K562 (cell line): ENCODE results near the gene TUT4. TPM values are rescaled to one million over a fixed set of nuclear protein-coding genes. Genes with fewer than 3 reads are reported as not detected.

Source experiments
- ATAC-seq: fragments of 200-7000 bp; cut with Tn5 transposase; 3 replicates; pipeline ENCODE4 v1.9.1; 2020; ENCODE audit warnings: moderate library complexity
- BruUV-seq: library from RNA; stranded (reverse); fragments of 400-500 nt; replicated peaks from 2 replicates; lab custom pipeline; 2021; lab: Mats Ljungman, UMichigan
- CTCF ChIA-PET: fragments of 300-600 bp; formaldehyde crosslinking; extraction: SDS; loops from one replicate; lab custom pipeline; 2021; ENCODE audit warnings: low intra/inter-chr PET ratio; lab: Yijun Ruan, JAX
- POLR2A ChIA-PET: fragments of 300-600, 350-650 bp; sonication (Branson Sonifier 250); formaldehyde crosslinking; extraction: SDS; loops from one replicate; lab custom pipeline; 2021; ENCODE audit warnings: antibody characterized with exemption, inconsistent platforms; lab: Yijun Ruan, JAX
- DNase-seq, 4 experiments: peaks; one replicate each; pipeline versions ENCODE4 v3.0.0 to v3.0.0-alpha.2; 2011 to 2018; ENCODE audit warnings: low spot score in 3 of 4, mixed read lengths in 3 of 4; ENCODE audit errors: extremely low read depth in 1 of 4
- FAIRE-seq: peaks from 2 replicates; lab custom pipeline; 2011; peaks lifted over from hg19 to GRCh38; lab: Jason Lieb, UNC
- H2AFZ ChIP-seq: 2 replicates; pipeline ENCODE4 v1.6.0; 2011; ENCODE audit warnings: low read depth, low read length, control low read depth, inconsistent platforms
- H3K27ac ChIP-seq: fragments of 200-600 bp; 3 replicates; pipeline ENCODE4 v1.8.0; 2011; ENCODE audit warnings: low read depth, mild to moderate bottlenecking, control low read depth, inconsistent platforms, low read length, moderate library complexity, mixed read lengths; ENCODE audit errors: extremely low read depth
- H3K27me3 ChIP-seq, 2 experiments: fragments of 300-600 bp in 1 of 2; 2 replicates in 1 of 2; 3 replicates in 1 of 2; pipeline versions ENCODE4 v1.6.0 to v1.8.0; 2011; ENCODE audit warnings: inconsistent platforms in 2 of 2, low read length in 2 of 2, mild to moderate bottlenecking in 1 of 2, mixed read lengths in 1 of 2, moderate library complexity in 1 of 2; ENCODE audit not compliant: control insufficient read depth in 2 of 2, insufficient read depth in 2 of 2
- H3K36me3 ChIP-seq: fragments of 300-600 bp; 3 replicates; pipeline ENCODE4 v1.8.0; 2011; ENCODE audit warnings: mild to moderate bottlenecking, low read length, inconsistent platforms; ENCODE audit not compliant: control insufficient read depth, insufficient read depth
- H3K4me1 ChIP-seq, 2 experiments: fragments of 200-600 bp in 1 of 2; replicated peaks in 1 of 2; 2 replicates in 1 of 2; 3 replicates in 1 of 2; pipeline versions ENCODE4 v1.5.1 to v1.8.0; 2011; ENCODE audit warnings: inconsistent platforms in 2 of 2, low read length in 2 of 2, mild to moderate bottlenecking in 1 of 2, mixed read lengths in 1 of 2, moderate library complexity in 1 of 2; ENCODE audit not compliant: control insufficient read depth in 2 of 2, insufficient read depth in 2 of 2
- H3K4me2 ChIP-seq: 2 replicates; pipeline ENCODE4 v1.6.1; 2011; ENCODE audit warnings: low read length, control low read depth, inconsistent platforms, mixed read lengths; ENCODE audit not compliant: insufficient read depth
- H3K4me3 ChIP-seq: fragments of 200-600 bp; sonication (generic), shearing (Covaris generic); 2 replicates; pipeline ENCODE4 v1.5.1; 2016; ENCODE audit warnings: control low read depth, inconsistent platforms
- H3K79me2 ChIP-seq: fragments of 200-600 bp; 3 replicates; pipeline ENCODE4 v1.8.0; 2011; ENCODE audit warnings: low read length, inconsistent platforms; ENCODE audit not compliant: control insufficient read depth, insufficient read depth
- H3K9ac ChIP-seq, 2 experiments: 2 replicates each; pipeline versions ENCODE4 v1.6.0 to v1.6.1; 2011; ENCODE audit warnings: low read depth in 2 of 2, low read length in 2 of 2, control low read depth in 1 of 2, inconsistent platforms in 1 of 2, mild to moderate bottlenecking in 1 of 2, mixed read lengths in 1 of 2; ENCODE audit not compliant: insufficient read depth in 1 of 2
- H3K9me1 ChIP-seq: one replicate; pipeline ENCODE4 v1.6.0; 2011; ENCODE audit warnings: inconsistent platforms, mild to moderate bottlenecking, low read length, moderate library complexity; ENCODE audit not compliant: control insufficient read depth, insufficient read depth
- H3K9me3 ChIP-seq: replicated peaks from 2 replicates; pipeline ENCODE4 v1.5.1; 2011; ENCODE audit warnings: low read depth, low read length, inconsistent platforms; ENCODE audit not compliant: control insufficient read depth, insufficient read depth
- H4K20me1 ChIP-seq: replicated peaks from 2 replicates; pipeline ENCODE4 v1.6.1; 2011; ENCODE audit warnings: low read length, inconsistent platforms, mixed read lengths; ENCODE audit not compliant: control insufficient read depth, insufficient read depth
- ARHGAP35 ChIP-seq: fragments of 450-650 bp; IDR thresholded peaks from 2 replicates; pipeline ENCODE4 v1.6.1; 2018; ENCODE audit not compliant: partially characterized antibody
- BCOR ChIP-seq: fragments of 450-650 bp; IDR thresholded peaks from 2 replicates; pipeline ENCODE4 v1.6.1; 2016
- CAMTA2 ChIP-seq: fragments of 250-450 bp; sonication (Bioruptor Pico); conservative IDR thresholded peaks from 2 replicates; pipeline ENCODE4 v1.5.1; 2022
- CBX5 ChIP-seq: IDR thresholded peaks from 2 replicates; pipeline ENCODE4 v1.6.1; 2014; ENCODE audit warnings: low read depth, borderline replicate concordance
- CREB5 ChIP-seq: fragments of 250-450 bp; sonication (Bioruptor Pico); IDR thresholded peaks from 2 replicates; pipeline ENCODE4 v1.5.0; 2020; ENCODE audit warnings: mild to moderate bottlenecking
- FOXK2 ChIP-seq, 2 experiments: fragments of 450-650 bp; IDR thresholded peaks in 1 of 2; conservative IDR thresholded peaks in 1 of 2; 2 replicates each; pipeline ENCODE4 v1.6.1; 2016; ENCODE audit warnings: low read depth in 2 of 2, mild to moderate bottlenecking in 1 of 2
- GABPB1 ChIP-seq: sonication (generic); formaldehyde crosslinking; IDR thresholded peaks from 2 replicates; pipeline ENCODE4 v1.8.0; 2022; ENCODE audit warnings: mild to moderate bottlenecking, missing genetic modification reagents
- GATAD2B ChIP-seq: fragments of 450-650 bp; IDR thresholded peaks from 2 replicates; pipeline ENCODE4 v1.6.1; 2017; ENCODE audit warnings: mild to moderate bottlenecking, borderline replicate concordance
- KLF6 ChIP-seq: fragments of 250-450 bp; sonication (Bioruptor Pico); IDR thresholded peaks from 2 replicates; pipeline ENCODE4 v1.4.0; 2020; ENCODE audit warnings: mild to moderate bottlenecking, moderate library complexity, borderline replicate concordance
- NR2C1 ChIP-seq, 2 experiments: fragments of 450-650 bp; IDR thresholded peaks; 2 replicates each; pipeline ENCODE4 v1.6.1; 2017; ENCODE audit warnings: mild to moderate bottlenecking in 2 of 2, antibody characterized with exemption in 1 of 2, inconsistent platforms in 1 of 2, missing compliant biosample characterization in 1 of 2, missing genetic modification characterization in 1 of 2
- RFX1 ChIP-seq: fragments of 450-650 bp; IDR thresholded peaks from 2 replicates; pipeline ENCODE4 v1.6.1; 2016; ENCODE audit warnings: mild to moderate bottlenecking, moderate library complexity
- SMARCE1 ChIP-seq: fragments of 450-650 bp; IDR thresholded peaks from 2 replicates; pipeline ENCODE4 v1.7.1; 2016; ENCODE audit warnings: mild to moderate bottlenecking
- THAP12 ChIP-seq: fragments of 250-450 bp; sonication (Bioruptor Pico); IDR thresholded peaks from 2 replicates; pipeline ENCODE4 v1.9.0; 2021; ENCODE audit warnings: mild to moderate bottlenecking, inconsistent platforms
- ZEB2 ChIP-seq: fragments of 450-650 bp; IDR thresholded peaks from 2 replicates; pipeline ENCODE4 v1.6.1; 2016
- ZNF24 ChIP-seq: fragments of 450-650 bp; IDR thresholded peaks from 2 replicates; pipeline ENCODE4 v1.6.1; 2016
- WGBS: fragments of 100-300 bp; shearing (Covaris generic); methylation state at CpG from one replicate; pipeline ENCODE4 v1.1.6; 2016; ENCODE audit warnings: low coverage, mixed read lengths; ENCODE audit not compliant: insufficient coverage; ENCODE audit errors: missing lambda C conversion rate; 5-methylcytosine and 5-hydroxymethylcytosine counted together
- in situ Hi-C: fragments of 300-500 bp; cut with MboI; formaldehyde crosslinking; loops from 4 replicates; pipeline ENCODE4 v1.15.0; 2018; ENCODE audit warnings: inconsistent platforms, mixed read lengths
- intact Hi-C: fragments of 100-400 bp; cut with micrococcal nuclease; formaldehyde crosslinking; loops from 2 replicates; pipeline ENCODE4 v1.14.2; 2022
- polyA plus RNA-seq, 8 experiments: library from polyadenylated mRNA; depleted of rRNA in 4 of 8; stranded (reverse) in 5 of 8; unstranded in 3 of 8; fragments of >200 nt; fragmentation: Nextera tagmentation in 2 of 8; fragmentation: Illumina TruSeq in 1 of 8; extraction: Ambion mirVana in 2 of 8; extraction: Trizol in 1 of 8; gene quantifications; 2 replicates each; pipeline versions ENCODE4 v1.2.1 to v1.2.3, GENCODE V29; 2011 to 2014; ENCODE audit warnings: inconsistent platforms in 1 of 8, missing spikeins in 1 of 8
- total RNA-seq, 7 experiments: library from RNA; depleted of rRNA in 6 of 7; stranded (reverse); fragments of >200 nt in 6 of 7; fragmentation: Illumina TruSeq in 2 of 7; extraction: Trizol in 2 of 7; gene quantifications; 2 replicates each; pipeline versions ENCODE4 v1.2.1 to v1.2.3, GENCODE V29; 2011 to 2021; ENCODE audit warnings: low replicate concordance in 1 of 7
- TF ChIP-seq, protein P1 (sequence below): fragments of 200-400 bp; formaldehyde crosslinking; IDR thresholded peaks from 2 replicates; pipeline ENCODE4 v1.6.1; 2017; ENCODE audit warnings: mild to moderate bottlenecking, low read depth, low read length, moderate library complexity
- TF ChIP-seq, protein P2 (sequence below), 2 experiments: fragments of 250-450 bp in 1 of 2; fragments of 450-650 bp in 1 of 2; sonication (Bioruptor Pico) in 1 of 2; IDR thresholded peaks; 2 replicates each; pipeline versions ENCODE4 v1.6.1 to v1.8.0; 2016 to 2021; ENCODE audit warnings: mild to moderate bottlenecking in 2 of 2, moderate library complexity in 2 of 2, missing compliant biosample characterization in 1 of 2, missing genetic modification characterization in 1 of 2

Gene TUT4
- total and polyA plus RNA-seq, 9 of the 15 experiments (the other 6 are each of a cell fraction or from before 2014, with no cell fraction given): 15.8 to 53.5 (median 36.7) TPM

DNA sequence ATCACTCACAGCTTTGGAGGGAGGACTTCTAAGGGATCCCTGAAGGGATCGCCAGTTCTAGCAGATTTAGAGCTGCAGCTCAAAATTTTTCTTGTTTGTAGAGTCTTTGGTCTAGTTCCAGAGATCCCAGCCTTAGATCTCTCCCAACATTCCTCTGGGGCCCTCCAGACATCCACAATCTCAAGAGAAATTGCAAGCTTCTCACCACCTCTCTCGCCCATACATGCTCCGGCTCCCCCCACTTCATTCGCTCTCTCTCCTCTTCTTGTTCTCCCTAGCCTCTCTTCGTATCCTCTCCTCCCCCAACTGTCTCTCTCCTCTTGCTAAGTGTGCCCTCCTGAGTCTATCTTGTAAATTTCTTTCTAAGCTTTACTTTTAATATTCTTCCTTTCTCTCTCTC lies 15.1 kb upstream of the TUT4 start:
- peak; percentile 81 for ATAC-seq
- in situ Hi-C loops: no loop called here
- 21% methylated on average over 5 of the region's 5 CpGs for WGBS
- H3K9me1 ChIP-seq: no peaks in the 10 kb centered on the region
- no peaks in the 10 kb centered on the region for H3K9me3 ChIP-seq
- FAIRE-seq: no peak
- intact Hi-C loops: loop anchor here (5.0 kb wide), 1 partner anchor 166 kb away; the partner anchor contains the start of genes ORC1 and PRPF38A
- H3K79me2 ChIP-seq: no peaks in the 10 kb centered on the region
- DNase-seq: peak in 3 of 4 experiments; percentile 23 to 55 (median 50)
- no peaks in the 10 kb centered on the region for H4K20me1 ChIP-seq
- H3K27me3 ChIP-seq: no peaks in the 10 kb centered on the region
- H3K36me3 ChIP-seq: no peaks in the 10 kb centered on the region
- H3K27ac ChIP-seq: no peak overlapping the region
- peak overlapping the region; percentile 87 for H2AFZ ChIP-seq
- no TSS peak for BruUV-seq
- H3K4me2 ChIP-seq: peak overlapping the region; percentile 61
- H3K4me3 ChIP-seq: no peak overlapping the region
- CTCF ChIA-PET: interaction anchor here (0.6 to 1.1 kb wide), 2 partner anchors 15 to 163 kb away, joined by 3 to 5 read pairs; no protein-coding TSS in a partner anchor
- H3K9ac ChIP-seq: peak overlapping the region; percentile 33 to 82; a peak in 2 of 4 replicates
- POLR2A ChIA-PET: interaction anchor here (0.6 to 3.4 kb wide), 8 partner anchors 10 to 196 kb away, joined by 3 to 15 read pairs (median 4); partner anchors contain the start of gene TUT4
- H3K4me1 ChIP-seq: peaks cover 10 to 13% of the 10 kb centered on the region in 2 experiments; a peak in 3 of 5 replicates
- TF ChIP-seq GATAD2B (no peak), FOXK2 (conservative IDR thresholded peaks at IDR 0.05 in 1 of 2, IDR thresholded peaks at IDR 0.05 in 1 of 2; ENCODE audit: low read depth in 2 of 2) (no peak), SMARCE1 (0 out of 2 replicates have a peak, but pooled peaks have one; percentile 59), CBX5 (no peak), CREB5 (no peak), BCOR (no peak), GABPB1 (CRISPR knock-in tag) (no peak), THAP12 (CRISPR knock-in tag) (no peak), KLF6 (CRISPR knock-in tag) (no peak), ZEB2 (no peak), NR2C1 (IDR thresholded peaks at IDR 0.05) (no peak), NR2C1 (tag; IDR thresholded peaks at IDR 0.05) (no peak), CAMTA2 (no peak), ZNF24 (no peak), ARHGAP35 (no peak), RFX1 (no peak)
- TF ChIP-seq, protein P1, sequence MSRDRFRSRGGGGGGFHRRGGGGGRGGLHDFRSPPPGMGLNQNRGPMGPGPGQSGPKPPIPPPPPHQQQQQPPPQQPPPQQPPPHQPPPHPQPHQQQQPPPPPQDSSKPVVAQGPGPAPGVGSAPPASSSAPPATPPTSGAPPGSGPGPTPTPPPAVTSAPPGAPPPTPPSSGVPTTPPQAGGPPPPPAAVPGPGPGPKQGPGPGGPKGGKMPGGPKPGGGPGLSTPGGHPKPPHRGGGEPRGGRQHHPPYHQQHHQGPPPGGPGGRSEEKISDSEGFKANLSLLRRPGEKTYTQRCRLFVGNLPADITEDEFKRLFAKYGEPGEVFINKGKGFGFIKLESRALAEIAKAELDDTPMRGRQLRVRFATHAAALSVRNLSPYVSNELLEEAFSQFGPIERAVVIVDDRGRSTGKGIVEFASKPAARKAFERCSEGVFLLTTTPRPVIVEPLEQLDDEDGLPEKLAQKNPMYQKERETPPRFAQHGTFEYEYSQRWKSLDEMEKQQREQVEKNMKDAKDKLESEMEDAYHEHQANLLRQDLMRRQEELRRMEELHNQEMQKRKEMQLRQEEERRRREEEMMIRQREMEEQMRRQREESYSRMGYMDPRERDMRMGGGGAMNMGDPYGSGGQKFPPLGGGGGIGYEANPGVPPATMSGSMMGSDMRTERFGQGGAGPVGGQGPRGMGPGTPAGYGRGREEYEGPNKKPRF: no peak
- TF ChIP-seq, protein P2, sequence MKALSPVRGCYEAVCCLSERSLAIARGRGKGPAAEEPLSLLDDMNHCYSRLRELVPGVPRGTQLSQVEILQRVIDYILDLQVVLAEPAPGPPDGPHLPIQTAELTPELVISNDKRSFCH (CRISPR knock-in tag; IDR thresholded peaks at IDR 0.05): no peak
- TF ChIP-seq, protein P2 (tag; IDR thresholded peaks at IDR 0.05): no peak
